Measurements from ENCODE around the gene ADAM12. TPM values are rescaled to one million over a fixed set of nuclear protein-coding genes. Genes with fewer than 3 reads are reported as not detected.

ADAM12 gene
- total RNA-seq, 2 donors from 2014 or later, result 0.46 TPM; not detected in 1

GRCh38 chr10:126288547-126289493, 99.5 kb downstream of the ADAM12 start:
- Histone ChIP-seq H3K9ac (ENCODE audit: extremely low read depth, low read length, poor library complexity, severe bottlenecking) (no peak overlapping the region), H3K36me3 (ENCODE audit: control insufficient read depth, insufficient read depth, low read length) (no peaks in the 10 kb centered on the region), H3K27me3 (ENCODE audit: control insufficient read depth, insufficient read depth, low read length, poor library complexity, severe bottlenecking) (no peaks in the 10 kb centered on the region), H3K9me3 (ENCODE audit: control insufficient read depth, low read length) (no peaks in the 10 kb centered on the region), H3K4me1 (ENCODE audit: control insufficient read depth, insufficient read depth, low read length) (no peaks in the 10 kb centered on the region), H3K27ac (ENCODE audit: low read depth, low read length) (no peak overlapping the region), H3K4me3 (ENCODE audit: low read length) (no peak overlapping the region)
- no peak overlapping the region for H3K4me3 Mint-ChIP-seq
- no peaks in the 10 kb centered on the region for H3K9me3 Mint-ChIP-seq
- DNase-seq, result no peak
- TF ChIP-seq CTCF (conservative IDR thresholded peaks at IDR 0.05), result no peak
- WGBS, 2 experiments (ENCODE audit: insufficient coverage in 1 of 2, insufficient read length in 1 of 2), result 87 to 92% methylated on average over 8 to 16 of the region's 16 CpGs
- H3K36me3 Mint-ChIP-seq (ENCODE audit: low read depth), result no peaks in the 10 kb centered on the region
- no peaks in the 10 kb centered on the region for H3K4me1 Mint-ChIP-seq
- peaks cover 1% of the 10 kb centered on the region for H3K27me3 Mint-ChIP-seq (ENCODE audit: insufficient read depth)
- no peak overlapping the region for H3K27ac Mint-ChIP-seq

DNA sequence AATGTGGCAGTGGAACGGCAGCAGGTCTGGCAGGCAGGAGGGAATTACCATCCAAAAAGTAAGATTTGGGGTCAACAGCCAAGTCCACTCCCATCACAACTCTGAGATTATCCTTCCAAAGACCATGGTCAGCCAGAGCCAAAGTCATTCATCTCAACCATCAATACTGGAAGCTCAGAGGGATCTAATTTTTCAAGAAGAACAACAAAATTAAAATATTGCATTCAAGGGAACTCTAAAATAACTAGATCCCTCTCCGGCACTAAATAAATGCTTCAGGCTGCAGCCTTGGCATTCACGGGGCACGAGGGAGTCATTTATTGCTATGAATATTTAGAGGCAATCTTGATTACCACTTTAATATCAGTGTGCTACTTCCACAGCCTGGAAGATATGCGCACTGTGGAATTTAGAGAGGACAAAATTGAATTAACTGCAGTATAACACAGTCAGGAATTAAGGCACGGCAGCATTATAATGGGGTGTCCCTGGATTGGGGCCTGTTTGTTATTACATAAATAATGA, 102.0 kb downstream of the ADAM12 start:
- WGBS, 2 experiments (ENCODE audit: insufficient coverage in 1 of 2, insufficient read length in 1 of 2), result 99 to 100% methylated on average over 2 to 6 of the region's 6 CpGs
- Mint-ChIP-seq H3K4me1 (no peaks in the 10 kb centered on the region), H3K27me3 (ENCODE audit: insufficient read depth) (no peaks in the 10 kb centered on the region), H3K9me3 (no peaks in the 10 kb centered on the region), H3K36me3 (ENCODE audit: low read depth) (no peaks in the 10 kb centered on the region), H3K27ac (no peak overlapping the region), H3K4me3 (no peak overlapping the region)
- no peak overlapping the region for H3K27ac ChIP-seq (ENCODE audit: low read depth, low read length)
- no peak for TF ChIP-seq CTCF (conservative IDR thresholded peaks at IDR 0.05)
- no peak for DNase-seq
- H3K27me3 ChIP-seq (ENCODE audit: control insufficient read depth, insufficient read depth, low read length, poor library complexity, severe bottlenecking), result no peaks in the 10 kb centered on the region
- no peaks in the 10 kb centered on the region for H3K36me3 ChIP-seq (ENCODE audit: control insufficient read depth, insufficient read depth, low read length)
- H3K4me1 ChIP-seq (ENCODE audit: control insufficient read depth, insufficient read depth, low read length), result no peaks in the 10 kb centered on the region
- H3K9me3 ChIP-seq (ENCODE audit: control insufficient read depth, low read length), result no peaks in the 10 kb centered on the region
- no peak overlapping the region for H3K4me3 ChIP-seq (ENCODE audit: low read length)
- H3K9ac ChIP-seq (ENCODE audit: extremely low read depth, low read length, poor library complexity, severe bottlenecking), result no peak overlapping the region

GRCh38 chr10:126283307-126283706, 105.0 kb downstream of the ADAM12 start:
- Histone ChIP-seq H3K4me1 (ENCODE audit: control insufficient read depth, insufficient read depth, low read length) (no peaks in the 10 kb centered on the region), H3K4me3 (ENCODE audit: low read length) (no peak overlapping the region), H3K27me3 (ENCODE audit: control insufficient read depth, insufficient read depth, low read length, poor library complexity, severe bottlenecking) (no peaks in the 10 kb centered on the region), H3K27ac (ENCODE audit: low read depth, low read length) (no peak overlapping the region), H3K9me3 (ENCODE audit: control insufficient read depth, low read length) (no peaks in the 10 kb centered on the region), H3K9ac (ENCODE audit: extremely low read depth, low read length, poor library complexity, severe bottlenecking) (no peak overlapping the region), H3K36me3 (ENCODE audit: control insufficient read depth, insufficient read depth, low read length) (no peaks in the 10 kb centered on the region)
- 92 to 94% methylated on average over 3 of the region's 3 CpGs for WGBS, 2 experiments (ENCODE audit: insufficient coverage in 1 of 2, insufficient read length in 1 of 2)
- TF ChIP-seq CTCF (conservative IDR thresholded peaks at IDR 0.05), result no peak
- Mint-ChIP-seq H3K4me3 (no peak overlapping the region), H3K27me3 (ENCODE audit: insufficient read depth) (no peaks in the 10 kb centered on the region), H3K4me1 (no peaks in the 10 kb centered on the region), H3K27ac (no peak overlapping the region), H3K36me3 (ENCODE audit: low read depth) (no peaks in the 10 kb centered on the region), H3K9me3 (no peaks in the 10 kb centered on the region)
- no peak for DNase-seq

All from endodermal cell (in vitro differentiated cells).